GM12874 (cell line): ENCODE data around the gene SPTBN1.

Experiments
- CTCF ChIP-seq: IDR thresholded peaks from 2 replicates; pipeline ENCODE4 v1.5.1; 2011; ENCODE audit warnings: low read depth, mild to moderate bottlenecking, control low read depth, low read length, moderate library complexity; ENCODE audit not compliant: insufficient read depth

SPTBN1 gene

GRCh38 chr2:54704688-54705605 lies 248.8 kb downstream of the SPTBN1 start:
- TF ChIP-seq CTCF: peak; percentile 23; the same call in 1 of the 2 replicates

GRCh38 chr2:54706622-54707021 lies 250.5 kb downstream of the SPTBN1 start:
- no peak for TF ChIP-seq CTCF

GRCh38 chr2:54708584-54709335 lies 252.6 kb downstream of the SPTBN1 start:
- 0 out of 2 replicates have a peak, but pooled peaks have one; percentile 10 for TF ChIP-seq CTCF

- no peak for TF ChIP-seq CTCF
Observed at GRCh38 chr2:54709336-54709809, 253.2 kb downstream of the SPTBN1 start.

- no peak for TF ChIP-seq CTCF
Observed at GRCh38 chr2:54710216-54710615, 254.1 kb downstream of the SPTBN1 start.

GRCh38 chr2:54712516-54712915 lies 256.4 kb downstream of the SPTBN1 start:
- TF ChIP-seq CTCF: no peak

- TF ChIP-seq CTCF: no peak
Observed at GRCh38 chr2:54714996-54715395, 258.9 kb downstream of the SPTBN1 start.
